ENCODE data around the gene E2F6. TPM values are rescaled to one million over a fixed set of nuclear protein-coding genes. Genes with fewer than 3 reads are reported as not detected.

E2F6 gene
- total RNA-seq, 1 donor from 2014 or later: 23.1 TPM

DNA sequence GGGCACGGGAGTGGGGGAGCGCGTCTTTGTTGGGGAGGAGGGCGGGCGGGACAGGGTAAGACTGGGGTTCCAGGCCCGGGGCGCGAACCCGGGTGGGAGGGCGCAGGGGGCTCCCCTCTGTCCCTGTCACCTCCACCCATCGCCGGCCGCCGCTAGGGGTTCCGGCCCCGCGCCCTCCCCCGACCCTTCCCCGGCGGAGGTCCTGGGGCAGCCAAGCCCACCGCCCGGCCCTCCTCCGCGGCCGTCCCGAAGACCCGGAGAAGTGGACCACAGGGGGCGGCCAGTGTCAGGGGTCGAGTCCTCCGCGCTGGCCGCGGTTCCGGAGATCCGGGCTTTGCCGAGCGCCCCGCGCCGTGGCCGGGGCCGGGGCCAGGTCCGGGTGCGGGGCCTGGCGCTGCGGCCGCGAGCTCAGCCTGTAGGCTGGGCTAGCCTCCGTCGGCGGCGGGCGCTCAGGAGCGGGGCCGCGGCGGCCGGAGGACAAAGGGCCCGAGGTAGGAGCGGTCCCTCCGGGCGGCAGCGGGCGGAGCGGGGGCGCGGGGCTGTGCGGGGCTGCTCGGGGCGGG, 16.6 kb upstream of the E2F6 start:
- TF ChIP-seq, protein P1, sequence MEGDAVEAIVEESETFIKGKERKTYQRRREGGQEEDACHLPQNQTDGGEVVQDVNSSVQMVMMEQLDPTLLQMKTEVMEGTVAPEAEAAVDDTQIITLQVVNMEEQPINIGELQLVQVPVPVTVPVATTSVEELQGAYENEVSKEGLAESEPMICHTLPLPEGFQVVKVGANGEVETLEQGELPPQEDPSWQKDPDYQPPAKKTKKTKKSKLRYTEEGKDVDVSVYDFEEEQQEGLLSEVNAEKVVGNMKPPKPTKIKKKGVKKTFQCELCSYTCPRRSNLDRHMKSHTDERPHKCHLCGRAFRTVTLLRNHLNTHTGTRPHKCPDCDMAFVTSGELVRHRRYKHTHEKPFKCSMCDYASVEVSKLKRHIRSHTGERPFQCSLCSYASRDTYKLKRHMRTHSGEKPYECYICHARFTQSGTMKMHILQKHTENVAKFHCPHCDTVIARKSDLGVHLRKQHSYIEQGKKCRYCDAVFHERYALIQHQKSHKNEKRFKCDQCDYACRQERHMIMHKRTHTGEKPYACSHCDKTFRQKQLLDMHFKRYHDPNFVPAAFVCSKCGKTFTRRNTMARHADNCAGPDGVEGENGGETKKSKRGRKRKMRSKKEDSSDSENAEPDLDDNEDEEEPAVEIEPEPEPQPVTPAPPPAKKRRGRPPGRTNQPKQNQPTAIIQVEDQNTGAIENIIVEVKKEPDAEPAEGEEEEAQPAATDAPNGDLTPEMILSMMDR (IDR thresholded peaks at IDR 0.05; ENCODE audit: unreplicated experiment): no peak
- no peaks in the 10 kb centered on the region for H3K9me3 Mint-ChIP-seq
- H3K27me3 Mint-ChIP-seq (ENCODE audit: low read depth): peaks cover 37% of the 10 kb centered on the region
- no peak overlapping the region for H3K27ac Mint-ChIP-seq
- peak overlapping the region; percentile 95 for H3K4me3 Mint-ChIP-seq
- peaks cover 26% of the 10 kb centered on the region for H3K4me1 Mint-ChIP-seq
- H3K36me3 Mint-ChIP-seq: no peaks in the 10 kb centered on the region
- DNase-seq (ENCODE audit: low spot score in 2 of 2, unreplicated experiment in 2 of 2): peak in 1 of 2 experiments; percentile 60

DNA sequence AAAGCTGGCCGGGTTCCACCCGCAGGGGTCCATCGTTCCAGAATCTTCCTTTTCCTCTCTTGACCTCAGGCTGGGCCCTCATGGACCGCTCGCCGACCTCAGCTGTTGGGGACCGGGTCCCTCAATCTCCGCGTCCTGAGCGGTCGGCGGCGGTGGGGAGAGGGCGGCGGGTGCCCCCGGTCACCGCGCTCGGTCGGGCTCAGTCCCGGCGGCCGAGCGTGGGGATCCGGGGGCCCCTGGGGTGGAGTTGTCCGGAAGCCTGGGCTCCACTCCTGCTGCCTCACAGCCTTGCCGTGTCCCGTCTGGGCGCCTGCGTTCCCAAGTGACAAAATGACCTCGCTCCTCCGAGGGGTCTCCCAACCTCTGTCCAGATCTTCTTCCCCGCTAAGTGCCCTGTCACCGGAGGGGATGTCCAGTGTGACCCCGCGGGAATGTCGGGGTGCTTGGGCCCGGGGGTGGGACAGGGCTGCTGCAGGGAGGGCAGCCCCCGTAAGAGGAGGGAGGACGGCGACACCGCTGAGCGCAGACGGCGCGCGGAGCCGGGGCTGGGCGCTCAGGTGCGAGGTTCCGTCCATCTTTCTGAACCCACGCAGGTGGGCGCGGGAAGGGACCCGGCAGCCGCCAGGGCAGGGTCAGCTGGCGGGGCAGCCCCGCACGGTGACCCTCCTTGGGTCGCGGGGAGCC, 16.0 kb upstream of the E2F6 start:
- peaks cover 26% of the 10 kb centered on the region for H3K4me1 Mint-ChIP-seq
- H3K36me3 Mint-ChIP-seq: no peaks in the 10 kb centered on the region
- peak overlapping the region; percentile 51 for H3K27ac Mint-ChIP-seq
- peak overlapping the region; percentile 59 for H3K4me3 Mint-ChIP-seq
- peaks cover 37% of the 10 kb centered on the region for H3K27me3 Mint-ChIP-seq (ENCODE audit: low read depth)
- TF ChIP-seq, protein P1 (IDR thresholded peaks at IDR 0.05; ENCODE audit: unreplicated experiment): no peak
- DNase-seq (ENCODE audit: low spot score in 2 of 2, unreplicated experiment in 2 of 2): no peak
- H3K9me3 Mint-ChIP-seq: no peaks in the 10 kb centered on the region

DNA sequence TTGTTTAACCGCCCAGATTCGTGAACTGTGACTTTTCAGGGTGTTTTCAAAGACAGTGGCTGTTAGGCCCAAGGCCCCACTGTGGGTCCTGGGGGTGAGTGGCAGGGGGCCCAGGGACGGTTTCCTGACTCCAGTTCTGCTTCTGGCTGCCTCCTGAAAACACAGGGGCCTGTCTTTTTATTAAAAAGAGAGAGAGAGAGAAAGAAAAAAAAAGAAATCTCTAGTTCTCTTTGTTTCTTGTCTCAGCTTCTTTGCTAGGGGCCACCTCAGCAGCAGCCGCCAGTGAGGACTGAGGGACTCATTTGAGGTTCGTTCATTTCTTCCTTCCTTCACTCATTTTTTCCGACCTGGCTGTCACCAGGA, 15.4 kb upstream of the E2F6 start:
- no peaks in the 10 kb centered on the region for H3K36me3 Mint-ChIP-seq
- H3K27me3 Mint-ChIP-seq (ENCODE audit: low read depth): peaks cover 37% of the 10 kb centered on the region
- TF ChIP-seq, protein P1 (IDR thresholded peaks at IDR 0.05; ENCODE audit: unreplicated experiment): no peak
- H3K4me1 Mint-ChIP-seq: peaks cover 26% of the 10 kb centered on the region
- DNase-seq (ENCODE audit: low spot score in 2 of 2, unreplicated experiment in 2 of 2): no peak
- H3K27ac Mint-ChIP-seq: peak overlapping the region; percentile 51
- H3K9me3 Mint-ChIP-seq: no peaks in the 10 kb centered on the region
- peak overlapping the region; percentile 59 for H3K4me3 Mint-ChIP-seq

DNA sequence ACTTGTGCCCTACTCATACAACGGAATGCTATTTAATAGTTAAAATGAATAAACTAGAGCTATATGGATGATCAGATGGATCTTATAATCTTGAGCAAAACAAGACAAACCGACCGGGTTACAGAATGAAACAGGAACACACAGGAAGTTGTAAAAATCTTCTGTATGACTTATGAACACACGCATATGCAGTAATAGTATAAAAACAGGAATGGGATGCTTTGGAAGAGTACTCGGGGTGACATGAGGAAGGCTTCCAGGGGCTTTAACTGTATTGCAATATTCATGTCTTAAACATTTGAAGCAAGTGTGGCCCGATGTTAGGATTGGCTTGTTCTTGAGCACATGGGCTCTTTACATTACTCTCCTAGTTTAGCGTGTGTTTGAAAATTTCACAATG, 14.9 kb upstream of the E2F6 start:
- Mint-ChIP-seq H3K36me3 (no peaks in the 10 kb centered on the region), H3K4me1 (peaks cover 26% of the 10 kb centered on the region), H3K27me3 (ENCODE audit: low read depth) (peaks cover 37% of the 10 kb centered on the region), H3K27ac (peak overlapping the region; percentile 51), H3K9me3 (no peaks in the 10 kb centered on the region), H3K4me3 (peak overlapping the region; percentile 59)
- DNase-seq (ENCODE audit: low spot score in 2 of 2, unreplicated experiment in 2 of 2): no peak
- TF ChIP-seq, protein P1 (IDR thresholded peaks at IDR 0.05; ENCODE audit: unreplicated experiment): no peak

DNA sequence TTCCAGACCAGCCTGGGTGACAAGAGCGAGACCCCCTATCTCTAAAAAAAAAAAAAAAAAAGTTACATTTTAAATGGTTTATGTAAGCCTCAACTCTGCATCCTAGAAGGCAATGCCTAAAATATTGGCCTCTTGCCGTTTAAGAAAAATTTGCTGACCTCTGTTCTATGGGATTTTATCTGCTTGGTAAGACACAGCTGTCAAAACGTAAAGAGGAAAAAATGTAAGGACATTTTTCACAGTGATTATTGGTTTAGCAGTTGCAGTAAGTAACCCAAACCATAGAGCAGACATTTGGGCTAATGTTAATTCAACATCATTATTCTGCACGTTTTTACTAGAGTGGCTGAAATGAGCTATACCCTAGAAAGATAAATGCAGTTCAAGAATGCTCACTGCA, 14.4 kb upstream of the E2F6 start:
- Mint-ChIP-seq H3K36me3 (no peaks in the 10 kb centered on the region), H3K9me3 (no peaks in the 10 kb centered on the region), H3K27me3 (ENCODE audit: low read depth) (peaks cover 37% of the 10 kb centered on the region), H3K4me1 (peaks cover 26% of the 10 kb centered on the region), H3K27ac (peak overlapping the region; percentile 18), H3K4me3 (peak overlapping the region; percentile 59)
- no peak for DNase-seq (ENCODE audit: low spot score in 2 of 2, unreplicated experiment in 2 of 2)
- TF ChIP-seq, protein P1 (IDR thresholded peaks at IDR 0.05; ENCODE audit: unreplicated experiment): no peak
